Measurements from ENCODE around the gene SAP30BP.

- TF ChIP-seq CEBPB (IDR thresholded peaks at IDR 0.05; ENCODE audit: borderline replicate concordance in 1 of 2, low read depth in 2 of 2, low read length in 2 of 2) (no peak), IRF3 (IDR thresholded peaks at IDR 0.05) (no peak), CTCF (IDR thresholded peaks at IDR 0.05 in 2 of 3, conservative IDR thresholded peaks at IDR 0.05 in 1 of 3; ENCODE audit: control insufficient read depth in 2 of 3, extremely low read depth in 1 of 3, insufficient read depth in 1 of 3, low read depth in 3 of 3, low read length in 3 of 3) (no peak), ZNF687 (IDR thresholded peaks at IDR 0.05) (no peak), PRDM15 (CRISPR knock-in tag; IDR thresholded peaks at IDR 0.05) (no peak), POLR2AphosphoS5 (IDR thresholded peaks at IDR 0.05; ENCODE audit: low read length) (no peak), ATF3 (IDR thresholded peaks at IDR 0.05; ENCODE audit: borderline replicate concordance, extremely low read depth, low read depth, low read length) (no peak), FOXK2 (IDR thresholded peaks at IDR 0.05) (no peak), EZH2 (IDR thresholded peaks at IDR 0.05; ENCODE audit: borderline replicate concordance, control insufficient read depth, low read depth, low read length) (no peak), TAF1 (IDR thresholded peaks at IDR 0.05; ENCODE audit: borderline replicate concordance, low read depth, low read length) (no peak), CHD1 (IDR thresholded peaks at IDR 0.05; ENCODE audit: low read depth, low read length) (no peak)
Measured at GRCh38 chr17:75634376-75634740, 32.8 kb upstream of the SAP30BP start.
